Tibial nerve (tissue), 4 donors: ENCODE data around the gene IQGAP2. TPM values are rescaled to one million over a fixed set of nuclear protein-coding genes. Genes with fewer than 3 reads are reported as not detected.

Source experiments
- DNase-seq, 2 donors: peaks; one replicate each; pipeline ENCODE4 v3.0.0-alpha.2; 2019; ENCODE audit warnings: low spot score in 2 of 2
- H3K27ac ChIP-seq, 4 donors: fragments of 200-600 bp; sonication (generic) in 3 of 4; one replicate each; pipeline ENCODE4 v1.5.1; 2017 to 2019; ENCODE audit warnings: mild to moderate bottlenecking in 1 of 4
- H3K27me3 ChIP-seq, 2 donors: fragments of 200-600 bp; sonication (generic) in 1 of 2; one replicate each; pipeline versions ENCODE4 v1.5.1 to v1.6.0; 2017 to 2019
- H3K36me3 ChIP-seq, 3 donors: fragments of 200-600 bp; sonication (generic); one replicate each; pipeline ENCODE4 v1.5.1; 2018 to 2019
- H3K4me1 ChIP-seq, 4 donors: fragments of 200-600 bp; sonication (generic) in 3 of 4; one replicate each; pipeline ENCODE4 v1.5.1; 2017 to 2019
- H3K4me3 ChIP-seq, 4 donors: fragments of 200-600 bp; sonication (generic) in 3 of 4; one replicate each; pipeline ENCODE4 v1.5.1; 2017 to 2019; ENCODE audit warnings: mild to moderate bottlenecking in 1 of 4, moderate library complexity in 1 of 4
- H3K9me3 ChIP-seq, 4 donors: fragments of 200-600 bp; sonication (generic) in 3 of 4; one replicate each; pipeline ENCODE4 v1.5.1; 2017 to 2019
- CTCF ChIP-seq, 5 experiments: fragments of 200-600 bp in 3 of 5; fragments of 450-650 bp in 2 of 5; sonication (generic) in 3 of 5; IDR thresholded peaks; one replicate each; pipeline ENCODE4 v1.5.1; 2016 to 2019; ENCODE audit warnings: antibody characterized with exemption in 5 of 5, mild to moderate bottlenecking in 3 of 5, moderate library complexity in 2 of 5
- EP300 ChIP-seq, 2 donors: sonication (generic); formaldehyde crosslinking; IDR thresholded peaks; one replicate each; pipeline ENCODE4 v1.6.1; 2017; ENCODE audit warnings: antibody characterized with exemption in 2 of 2, mild to moderate bottlenecking in 1 of 2
- POLR2A ChIP-seq, 2 donors: fragments of 450-650 bp; IDR thresholded peaks; one replicate each; pipeline ENCODE4 v1.6.1; 2017; ENCODE audit warnings: antibody characterized with exemption in 2 of 2, mild to moderate bottlenecking in 2 of 2, moderate library complexity in 2 of 2
- WGBS, 2 donors: methylation state at CpG; one replicate each; pipeline ENCODE4 v1.1.5; 2018; 5-methylcytosine and 5-hydroxymethylcytosine counted together
- total RNA-seq, 4 donors: library from RNA; depleted of rRNA; stranded (reverse); fragments of >200 nt; gene quantifications; one replicate each; pipeline ENCODE4 v1.1.0, GENCODE V29; 2016

IQGAP2 gene
- total RNA-seq, 4 donors from 2014 or later, result 42.8 to 58.2 (median 52.3) TPM

- H3K4me1 ChIP-seq, result no peaks in the 10 kb centered on the region
- no peak overlapping the region for H3K27ac ChIP-seq
- no peaks in the 10 kb centered on the region for H3K27me3 ChIP-seq
- no peak for DNase-seq
- H3K4me3 ChIP-seq, result no peak overlapping the region
- TF ChIP-seq CTCF (IDR thresholded peaks at IDR 0.05), result no peak
- no peak for TF ChIP-seq POLR2A (IDR thresholded peaks at IDR 0.05)
- no peak for TF ChIP-seq EP300 (IDR thresholded peaks at IDR 0.05)
- H3K36me3 ChIP-seq, result no peaks in the 10 kb centered on the region
- no peaks in the 10 kb centered on the region for H3K9me3 ChIP-seq
These were observed 173.4 kb downstream of the IQGAP2 start for GRCh38 chr5:76576450-76576849.

DNA sequence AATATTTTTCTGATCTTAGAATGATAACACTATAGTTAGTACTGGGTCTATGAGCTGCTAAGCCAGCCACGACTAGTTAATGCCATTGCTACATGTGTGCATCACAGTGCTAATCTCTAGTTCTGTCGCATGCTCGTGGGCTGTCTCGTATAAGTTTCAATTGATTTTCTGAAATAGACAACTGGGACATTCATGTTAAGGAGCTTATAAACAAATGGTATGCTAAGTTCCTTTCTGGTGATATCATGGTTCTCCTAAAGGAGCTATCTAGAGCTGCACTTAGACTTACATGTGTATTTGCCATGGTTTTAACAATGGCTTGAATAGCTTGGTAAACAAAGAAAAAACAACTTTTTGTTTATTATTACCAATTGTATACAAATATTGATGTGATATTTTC lies 173.9 kb downstream of the IQGAP2 start:
- 38 to 74% methylated on average over 4 of the region's 4 CpGs for WGBS, 2 donors
- H3K9me3 ChIP-seq, result no peaks in the 10 kb centered on the region

DNA sequence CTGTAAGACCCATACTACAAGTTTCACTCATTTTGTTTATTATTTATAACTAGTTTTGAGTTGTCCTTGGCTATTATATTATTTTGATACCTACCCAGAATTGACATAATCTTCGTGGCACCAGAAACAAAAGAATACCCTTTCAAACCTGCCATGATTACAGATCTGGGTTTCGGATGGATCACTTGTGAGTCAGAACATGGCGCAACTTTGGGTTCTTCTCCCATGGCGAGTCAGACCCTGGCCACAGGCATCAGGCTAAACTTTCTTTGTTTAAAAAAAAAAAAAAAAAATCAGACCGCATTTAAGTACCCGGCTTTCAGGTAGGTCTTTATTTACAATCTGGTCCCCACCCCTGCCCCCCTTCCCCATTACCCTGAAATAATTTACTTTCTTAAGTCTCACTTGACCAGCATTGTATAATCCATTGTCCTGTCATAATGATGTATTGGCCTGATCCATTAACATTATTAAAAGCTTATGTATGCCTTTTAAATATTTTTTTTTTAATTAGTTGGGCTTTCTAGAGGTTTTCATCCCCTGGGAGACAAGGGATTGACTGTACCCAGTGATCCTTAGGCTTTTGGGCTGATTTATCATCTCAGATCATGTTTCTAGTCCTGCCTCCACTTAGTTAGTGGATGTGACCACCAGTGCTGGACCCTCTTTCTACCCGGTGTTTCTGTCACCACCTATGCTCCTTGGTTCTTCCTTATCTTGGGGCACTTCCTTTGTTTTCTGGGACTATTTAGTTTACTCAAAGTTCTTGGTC lies 176.3 kb downstream of the IQGAP2 start:
- no peaks in the 10 kb centered on the region for H3K36me3 ChIP-seq
- H3K4me3 ChIP-seq, result no peak overlapping the region
- H3K27ac ChIP-seq, result no peak overlapping the region
- peaks cover 0 to 7% (median 0%) of the 10 kb centered on the region in 4 donors for H3K4me1 ChIP-seq
- no peaks in the 10 kb centered on the region for H3K27me3 ChIP-seq
- WGBS, 2 donors, result 86 to 93% methylated on average over 7 of the region's 7 CpGs
- no peak for TF ChIP-seq POLR2A (IDR thresholded peaks at IDR 0.05)
- no peak for TF ChIP-seq EP300 (IDR thresholded peaks at IDR 0.05)
- TF ChIP-seq CTCF (IDR thresholded peaks at IDR 0.05), result no peak
- no peaks in the 10 kb centered on the region for H3K9me3 ChIP-seq
- no peak for DNase-seq

More for the DNA sequence above, 173.9 kb downstream of the IQGAP2 start:
- no peak for DNase-seq
- TF ChIP-seq EP300 (IDR thresholded peaks at IDR 0.05) (no peak), POLR2A (IDR thresholded peaks at IDR 0.05) (no peak), CTCF (IDR thresholded peaks at IDR 0.05) (no peak)
- Histone ChIP-seq H3K27me3 (no peaks in the 10 kb centered on the region), H3K4me1 (no peaks in the 10 kb centered on the region), H3K4me3 (no peak overlapping the region), H3K27ac (no peak overlapping the region), H3K36me3 (no peaks in the 10 kb centered on the region)

DNA sequence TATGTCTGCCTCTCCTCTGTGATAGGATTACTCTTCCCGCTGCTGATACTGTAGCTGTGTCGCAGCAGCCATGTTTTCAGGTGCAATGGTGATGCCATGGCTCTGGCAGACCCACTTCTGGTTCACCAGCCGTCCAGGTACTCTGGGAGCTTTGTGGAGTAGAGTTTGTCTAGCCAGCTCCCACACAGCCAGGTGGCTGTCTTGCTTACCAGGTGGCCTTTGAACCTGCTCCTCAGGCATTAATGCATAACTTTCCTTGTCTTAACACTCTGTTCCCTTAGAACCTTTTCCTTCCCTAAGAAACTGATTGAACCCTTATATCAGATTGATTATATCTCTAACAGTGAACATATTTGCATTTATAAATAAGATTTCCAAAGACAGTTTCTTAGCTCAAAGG lies 177.9 kb downstream of the IQGAP2 start:
- Histone ChIP-seq H3K9me3 (no peaks in the 10 kb centered on the region), H3K36me3 (no peaks in the 10 kb centered on the region), H3K27ac (no peak overlapping the region), H3K4me3 (no peak overlapping the region), H3K4me1 (peaks cover 0 to 7% (median 0%) of the 10 kb centered on the region in 4 donors), H3K27me3 (no peaks in the 10 kb centered on the region)
- no peak for DNase-seq
- 93 to 97% methylated on average over 3 of the region's 3 CpGs for WGBS, 2 donors
- no peak for TF ChIP-seq CTCF (IDR thresholded peaks at IDR 0.05)
- TF ChIP-seq EP300 (IDR thresholded peaks at IDR 0.05), result no peak

DNA sequence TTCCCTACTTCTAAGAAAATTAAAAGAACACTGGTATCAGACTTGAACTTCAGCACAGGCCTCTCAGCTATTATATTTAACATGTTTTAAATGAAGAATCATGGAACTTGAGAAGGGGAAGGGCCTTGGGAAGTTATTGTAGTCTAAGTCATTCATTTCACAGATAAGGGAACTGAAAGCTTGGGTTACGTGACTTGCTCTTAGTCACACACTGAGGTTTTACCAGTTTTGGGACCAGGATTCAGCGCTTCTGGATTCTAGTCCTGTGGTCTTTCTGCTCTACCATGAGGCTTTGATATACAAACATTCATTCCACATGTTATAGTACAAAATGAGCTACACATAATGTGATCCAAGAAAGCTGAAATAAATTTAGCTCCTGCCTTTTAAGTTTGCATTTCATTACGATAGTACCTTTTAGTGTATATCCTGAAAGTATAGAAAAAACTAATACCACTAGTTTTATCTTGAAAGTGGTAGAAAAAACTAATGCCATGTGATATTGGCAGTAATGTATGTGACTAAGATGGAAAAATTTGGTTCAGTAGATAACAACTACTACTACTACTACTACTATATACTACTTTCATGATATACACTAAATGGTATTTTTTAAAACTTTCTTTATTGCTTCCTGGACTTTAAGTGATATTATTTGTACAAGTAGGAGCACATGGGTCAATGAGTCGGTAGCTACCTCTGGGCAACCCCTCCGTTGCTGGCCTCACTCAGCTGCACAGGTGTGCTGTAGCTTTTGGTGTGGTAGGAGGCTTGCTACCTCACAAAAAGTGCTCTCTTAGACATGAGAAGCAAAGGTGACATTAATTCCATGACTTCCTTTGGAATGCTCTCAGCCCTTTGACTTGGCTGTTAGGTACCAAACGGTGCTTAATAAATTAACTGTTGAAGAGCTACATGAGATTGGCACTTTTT lies 179.4 kb downstream of the IQGAP2 start:
- H3K4me1 ChIP-seq, result peaks cover 0 to 7% (median 0%) of the 10 kb centered on the region in 4 donors
- DNase-seq, result no peak
- H3K9me3 ChIP-seq, result no peaks in the 10 kb centered on the region
- peak overlapping the region in 1 of 4 donors; percentile 41 for H3K27ac ChIP-seq
- TF ChIP-seq CTCF (IDR thresholded peaks at IDR 0.05) (no peak), EP300 (IDR thresholded peaks at IDR 0.05) (peak; percentile 23 to 50)
- WGBS, 2 donors, result 77 to 83% methylated on average over 6 of the region's 6 CpGs
- H3K4me3 ChIP-seq, result no peak overlapping the region
- no peaks in the 10 kb centered on the region for H3K27me3 ChIP-seq
- H3K36me3 ChIP-seq, result no peaks in the 10 kb centered on the region
